K562 (cell line): ENCODE results near the gene ERGIC1. TPM values are rescaled to one million over a fixed set of nuclear protein-coding genes. Genes with fewer than 3 reads are reported as not detected.

Experiments used
- ATAC-seq: fragments of 200-7000 bp; cut with Tn5 transposase; 3 replicates; pipeline ENCODE4 v1.9.1; 2020; ENCODE audit warnings: moderate library complexity
- BruUV-seq: library from RNA; stranded (reverse); fragments of 400-500 nt; replicated peaks from 2 replicates; lab custom pipeline; 2021; lab: Mats Ljungman, UMichigan
- CTCF ChIA-PET: fragments of 300-600 bp; formaldehyde crosslinking; extraction: SDS; loops from one replicate; lab custom pipeline; 2021; ENCODE audit warnings: low intra/inter-chr PET ratio; lab: Yijun Ruan, JAX
- POLR2A ChIA-PET: fragments of 300-600, 350-650 bp; sonication (Branson Sonifier 250); formaldehyde crosslinking; extraction: SDS; loops from one replicate; lab custom pipeline; 2021; ENCODE audit warnings: antibody characterized with exemption, inconsistent platforms; lab: Yijun Ruan, JAX
- DNase-seq, 4 experiments: peaks; one replicate each; pipeline versions ENCODE4 v3.0.0 to v3.0.0-alpha.2; 2011 to 2018; ENCODE audit warnings: low spot score in 3 of 4, mixed read lengths in 3 of 4; ENCODE audit errors: extremely low read depth in 1 of 4
- FAIRE-seq: peaks from 2 replicates; lab custom pipeline; 2011; peaks lifted over from hg19 to GRCh38; lab: Jason Lieb, UNC
- H2AFZ ChIP-seq: 2 replicates; pipeline ENCODE4 v1.6.0; 2011; ENCODE audit warnings: low read depth, low read length, control low read depth, inconsistent platforms
- H3K27ac ChIP-seq: fragments of 200-600 bp; 3 replicates; pipeline ENCODE4 v1.8.0; 2011; ENCODE audit warnings: low read depth, mild to moderate bottlenecking, control low read depth, inconsistent platforms, low read length, moderate library complexity, mixed read lengths; ENCODE audit errors: extremely low read depth
- H3K27me3 ChIP-seq, 2 experiments: fragments of 300-600 bp in 1 of 2; 2 replicates in 1 of 2; 3 replicates in 1 of 2; pipeline versions ENCODE4 v1.6.0 to v1.8.0; 2011; ENCODE audit warnings: inconsistent platforms in 2 of 2, low read length in 2 of 2, mild to moderate bottlenecking in 1 of 2, mixed read lengths in 1 of 2, moderate library complexity in 1 of 2; ENCODE audit not compliant: control insufficient read depth in 2 of 2, insufficient read depth in 2 of 2
- H3K36me3 ChIP-seq: fragments of 300-600 bp; 3 replicates; pipeline ENCODE4 v1.8.0; 2011; ENCODE audit warnings: mild to moderate bottlenecking, low read length, inconsistent platforms; ENCODE audit not compliant: control insufficient read depth, insufficient read depth
- H3K4me1 ChIP-seq, 2 experiments: fragments of 200-600 bp in 1 of 2; replicated peaks in 1 of 2; 2 replicates in 1 of 2; 3 replicates in 1 of 2; pipeline versions ENCODE4 v1.5.1 to v1.8.0; 2011; ENCODE audit warnings: inconsistent platforms in 2 of 2, low read length in 2 of 2, mild to moderate bottlenecking in 1 of 2, mixed read lengths in 1 of 2, moderate library complexity in 1 of 2; ENCODE audit not compliant: control insufficient read depth in 2 of 2, insufficient read depth in 2 of 2
- H3K4me2 ChIP-seq: 2 replicates; pipeline ENCODE4 v1.6.1; 2011; ENCODE audit warnings: low read length, control low read depth, inconsistent platforms, mixed read lengths; ENCODE audit not compliant: insufficient read depth
- H3K4me3 ChIP-seq: fragments of 200-600 bp; sonication (generic), shearing (Covaris generic); 2 replicates; pipeline ENCODE4 v1.5.1; 2016; ENCODE audit warnings: control low read depth, inconsistent platforms
- H3K79me2 ChIP-seq: fragments of 200-600 bp; 3 replicates; pipeline ENCODE4 v1.8.0; 2011; ENCODE audit warnings: low read length, inconsistent platforms; ENCODE audit not compliant: control insufficient read depth, insufficient read depth
- H3K9ac ChIP-seq, 2 experiments: 2 replicates each; pipeline versions ENCODE4 v1.6.0 to v1.6.1; 2011; ENCODE audit warnings: low read depth in 2 of 2, low read length in 2 of 2, control low read depth in 1 of 2, inconsistent platforms in 1 of 2, mild to moderate bottlenecking in 1 of 2, mixed read lengths in 1 of 2; ENCODE audit not compliant: insufficient read depth in 1 of 2
- H3K9me1 ChIP-seq: one replicate; pipeline ENCODE4 v1.6.0; 2011; ENCODE audit warnings: inconsistent platforms, mild to moderate bottlenecking, low read length, moderate library complexity; ENCODE audit not compliant: control insufficient read depth, insufficient read depth
- H3K9me3 ChIP-seq: replicated peaks from 2 replicates; pipeline ENCODE4 v1.5.1; 2011; ENCODE audit warnings: low read depth, low read length, inconsistent platforms; ENCODE audit not compliant: control insufficient read depth, insufficient read depth
- H4K20me1 ChIP-seq: replicated peaks from 2 replicates; pipeline ENCODE4 v1.6.1; 2011; ENCODE audit warnings: low read length, inconsistent platforms, mixed read lengths; ENCODE audit not compliant: control insufficient read depth, insufficient read depth
- EP300 ChIP-seq: IDR thresholded peaks from 2 replicates; pipeline ENCODE4 v1.6.1; 2012; ENCODE audit warnings: low read length, improper control_type of control experiment
- ERF ChIP-seq: fragments of 450-650 bp; formaldehyde crosslinking; IDR thresholded peaks from 2 replicates; pipeline ENCODE4 v1.4.0; 2020; ENCODE audit warnings: mild to moderate bottlenecking, mixed read lengths
- ETV5 ChIP-seq: sonication (generic); formaldehyde crosslinking; IDR thresholded peaks from 2 replicates; pipeline ENCODE4 v1.4.0; 2020; ENCODE audit warnings: low read depth, mild to moderate bottlenecking, missing genetic modification reagents
- FOXA3 ChIP-seq, 2 experiments: fragments of 450-650 bp in 1 of 2; sonication (generic) in 1 of 2; formaldehyde crosslinking; IDR thresholded peaks in 1 of 2; conservative IDR thresholded peaks in 1 of 2; 2 replicates each; pipeline versions ENCODE4 v1.4.0 to v1.8.0; 2020 to 2022; ENCODE audit warnings: mild to moderate bottlenecking in 2 of 2, missing genetic modification reagents in 1 of 2
- GTF2F1 ChIP-seq: IDR thresholded peaks from 2 replicates; pipeline ENCODE4 v1.6.1; 2011; ENCODE audit warnings: low read depth, low read length, improper control_type of control experiment
- HDGF ChIP-seq: fragments of 450-650 bp; IDR thresholded peaks from 2 replicates; pipeline ENCODE4 v1.6.1; 2016
- HNRNPUL1 ChIP-seq: fragments of 200-400 bp; formaldehyde crosslinking; IDR thresholded peaks from 2 replicates; pipeline ENCODE4 v1.6.1; 2017; ENCODE audit warnings: low read length
- KLF16 ChIP-seq: IDR thresholded peaks from 2 replicates; pipeline ENCODE4 v1.6.1; 2016; ENCODE audit warnings: antibody characterized with exemption
- PPARD ChIP-seq: fragments of 250-450 bp; sonication (Bioruptor Pico); IDR thresholded peaks from 2 replicates; pipeline ENCODE4 v1.8.0; 2022; ENCODE audit warnings: inconsistent platforms, mild to moderate bottlenecking, moderate library complexity
- XRCC3 ChIP-seq: fragments of 450-650 bp; IDR thresholded peaks from 2 replicates; pipeline ENCODE4 v1.6.1; 2017; ENCODE audit warnings: mild to moderate bottlenecking, moderate library complexity
- ZNF324 ChIP-seq: fragments of 250-450 bp; sonication (Bioruptor Pico); IDR thresholded peaks from 2 replicates; pipeline ENCODE4 v1.4.0; 2020; ENCODE audit warnings: mild to moderate bottlenecking
- ZNF518B ChIP-seq: fragments of 250-450 bp; sonication (Bioruptor Pico); IDR thresholded peaks from 2 replicates; pipeline ENCODE4 v1.5.0; 2021; ENCODE audit warnings: mild to moderate bottlenecking, moderate library complexity
- ZNF77 ChIP-seq: fragments of 250-450 bp; sonication (Bioruptor Pico); IDR thresholded peaks from 2 replicates; pipeline ENCODE4 v1.5.0; 2020
- ZSCAN29 ChIP-seq: fragments of 450-650 bp; IDR thresholded peaks from 2 replicates; pipeline ENCODE4 v1.6.1; 2017
- whole genome bisulfite sequencing: fragments of 100-300 bp; shearing (Covaris generic); methylation state at CpG from one replicate; pipeline ENCODE4 v1.1.6; 2016; ENCODE audit warnings: low coverage, mixed read lengths; ENCODE audit not compliant: insufficient coverage; ENCODE audit errors: missing lambda C conversion rate; 5-methylcytosine and 5-hydroxymethylcytosine counted together
- in situ Hi-C: fragments of 300-500 bp; cut with MboI; formaldehyde crosslinking; loops from 4 replicates; pipeline ENCODE4 v1.15.0; 2018; ENCODE audit warnings: inconsistent platforms, mixed read lengths
- intact Hi-C: fragments of 100-400 bp; cut with micrococcal nuclease; formaldehyde crosslinking; loops from 2 replicates; pipeline ENCODE4 v1.14.2; 2022
- polyA plus RNA-seq, 8 experiments: library from polyadenylated mRNA; depleted of rRNA in 4 of 8; stranded (reverse) in 5 of 8; unstranded in 3 of 8; fragments of >200 nt; fragmentation: Nextera tagmentation in 2 of 8; fragmentation: Illumina TruSeq in 1 of 8; extraction: Ambion mirVana in 2 of 8; extraction: Trizol in 1 of 8; gene quantifications; 2 replicates each; pipeline versions ENCODE4 v1.2.1 to v1.2.3, GENCODE V29; 2011 to 2014; ENCODE audit warnings: inconsistent platforms in 1 of 8, missing spikeins in 1 of 8
- total RNA-seq, 7 experiments: library from RNA; depleted of rRNA in 6 of 7; stranded (reverse); fragments of >200 nt in 6 of 7; fragmentation: Illumina TruSeq in 2 of 7; extraction: Trizol in 2 of 7; gene quantifications; 2 replicates each; pipeline versions ENCODE4 v1.2.1 to v1.2.3, GENCODE V29; 2011 to 2021; ENCODE audit warnings: low replicate concordance in 1 of 7
- TF ChIP-seq, protein P1 (sequence below), 2 experiments: IDR thresholded peaks in 1 of 2; conservative IDR thresholded peaks in 1 of 2; 2 replicates each; pipeline ENCODE4 v1.6.1; 2016; ENCODE audit warnings: low read depth in 2 of 2, mild to moderate bottlenecking in 1 of 2, missing compliant biosample characterization in 1 of 2, missing genetic modification characterization in 1 of 2, moderate library complexity in 1 of 2
- TF ChIP-seq, protein P2 (sequence below): fragments of 450-650 bp; conservative IDR thresholded peaks from 2 replicates; pipeline ENCODE4 v1.6.1; 2016; ENCODE audit warnings: missing genetic modification characterization, low read depth, mild to moderate bottlenecking, missing compliant biosample characterization, moderate library complexity
- TF ChIP-seq, protein P3 (sequence below): sonication (generic); IDR thresholded peaks from 2 replicates; pipeline ENCODE4 v1.6.1; 2016

Gene ERGIC1
- total and polyA plus RNA-seq, 9 of the 15 experiments (the other 6 are each of a cell fraction or from before 2014, with no cell fraction given) = 5.5 to 68.4 (median 36.4) TPM

GRCh38 chr5:172892713-172893112, 58.7 kb downstream of the ERGIC1 start:
- no peaks in the 10 kb centered on the region for H3K79me2 ChIP-seq
- no TSS peak for BruUV-seq
- intact Hi-C loops (no loop called here), in situ Hi-C loops (no loop called here)
- H4K20me1 ChIP-seq = no peaks in the 10 kb centered on the region
- H3K27ac ChIP-seq = no peak overlapping the region
- H3K4me2 ChIP-seq = no peak overlapping the region
- WGBS = 95% methylated on average over 7 of the region's 7 CpGs
- no peak overlapping the region for H3K9ac ChIP-seq
- peaks cover 24% of the 10 kb centered on the region; the same call in 2 of the 3 replicates for H3K36me3 ChIP-seq
- ChIA-PET CTCF (no interaction called here), POLR2A (interaction anchor here (0.6 kb wide), 1 partner anchor 125 kb away, joined by 3 read pairs; no protein-coding TSS in a partner anchor)
- H2AFZ ChIP-seq = no peak overlapping the region
- DNase-seq (no peak), FAIRE-seq (no peak), ATAC-seq (no peak)
- H3K27me3 ChIP-seq = no peaks in the 10 kb centered on the region
- H3K4me1 ChIP-seq = no peaks in the 10 kb centered on the region
- H3K9me3 ChIP-seq = no peaks in the 10 kb centered on the region
- no peak overlapping the region for H3K4me3 ChIP-seq
- H3K9me1 ChIP-seq = no peaks in the 10 kb centered on the region
- TF ChIP-seq HNRNPUL1 (no peak), GTF2F1 (no peak), ZSCAN29 (no peak), XRCC3 (no peak), ETV5 (no peak), ZNF518B (CRISPR knock-in tag) (no peak), PPARD (CRISPR knock-in tag) (no peak), EP300 (no peak), FOXA3 (CRISPR knock-in tag; conservative IDR thresholded peaks at IDR 0.05 in 1 of 2, IDR thresholded peaks at IDR 0.05 in 1 of 2) (no peak), KLF16 (no peak), ZNF324 (CRISPR knock-in tag) (no peak), ERF (no peak), ZNF77 (CRISPR knock-in tag) (no peak), HDGF (no peak)
- TF ChIP-seq, protein P1, sequence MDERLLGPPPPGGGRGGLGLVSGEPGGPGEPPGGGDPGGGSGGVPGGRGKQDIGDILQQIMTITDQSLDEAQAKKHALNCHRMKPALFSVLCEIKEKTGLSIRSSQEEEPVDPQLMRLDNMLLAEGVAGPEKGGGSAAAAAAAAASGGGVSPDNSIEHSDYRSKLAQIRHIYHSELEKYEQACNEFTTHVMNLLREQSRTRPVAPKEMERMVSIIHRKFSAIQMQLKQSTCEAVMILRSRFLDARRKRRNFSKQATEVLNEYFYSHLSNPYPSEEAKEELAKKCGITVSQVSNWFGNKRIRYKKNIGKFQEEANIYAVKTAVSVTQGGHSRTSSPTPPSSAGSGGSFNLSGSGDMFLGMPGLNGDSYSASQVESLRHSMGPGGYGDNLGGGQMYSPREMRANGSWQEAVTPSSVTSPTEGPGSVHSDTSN (CRISPR knock-in tag; IDR thresholded peaks at IDR 0.05; ENCODE audit: low read depth) = no peak
- TF ChIP-seq, protein P1 (tag; conservative IDR thresholded peaks at IDR 0.05; ENCODE audit: low read depth) = no peak
- TF ChIP-seq, protein P2, sequence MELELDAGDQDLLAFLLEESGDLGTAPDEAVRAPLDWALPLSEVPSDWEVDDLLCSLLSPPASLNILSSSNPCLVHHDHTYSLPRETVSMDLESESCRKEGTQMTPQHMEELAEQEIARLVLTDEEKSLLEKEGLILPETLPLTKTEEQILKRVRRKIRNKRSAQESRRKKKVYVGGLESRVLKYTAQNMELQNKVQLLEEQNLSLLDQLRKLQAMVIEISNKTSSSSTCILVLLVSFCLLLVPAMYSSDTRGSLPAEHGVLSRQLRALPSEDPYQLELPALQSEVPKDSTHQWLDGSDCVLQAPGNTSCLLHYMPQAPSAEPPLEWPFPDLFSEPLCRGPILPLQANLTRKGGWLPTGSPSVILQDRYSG = no peak
- TF ChIP-seq, protein P3, sequence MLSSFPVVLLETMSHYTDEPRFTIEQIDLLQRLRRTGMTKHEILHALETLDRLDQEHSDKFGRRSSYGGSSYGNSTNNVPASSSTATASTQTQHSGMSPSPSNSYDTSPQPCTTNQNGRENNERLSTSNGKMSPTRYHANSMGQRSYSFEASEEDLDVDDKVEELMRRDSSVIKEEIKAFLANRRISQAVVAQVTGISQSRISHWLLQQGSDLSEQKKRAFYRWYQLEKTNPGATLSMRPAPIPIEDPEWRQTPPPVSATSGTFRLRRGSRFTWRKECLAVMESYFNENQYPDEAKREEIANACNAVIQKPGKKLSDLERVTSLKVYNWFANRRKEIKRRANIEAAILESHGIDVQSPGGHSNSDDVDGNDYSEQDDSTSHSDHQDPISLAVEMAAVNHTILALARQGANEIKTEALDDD = no peak
